NCI-H2171 treated with DMSO at 0.1 percent for 48 hours (cell line): ENCODE measurements around the gene RPL13A.

Experiments
- DNase-seq: peaks from one replicate; lab custom pipeline; 2025; lab: John Stamatoyannopoulos, UW

The RPL13A gene

DNA sequence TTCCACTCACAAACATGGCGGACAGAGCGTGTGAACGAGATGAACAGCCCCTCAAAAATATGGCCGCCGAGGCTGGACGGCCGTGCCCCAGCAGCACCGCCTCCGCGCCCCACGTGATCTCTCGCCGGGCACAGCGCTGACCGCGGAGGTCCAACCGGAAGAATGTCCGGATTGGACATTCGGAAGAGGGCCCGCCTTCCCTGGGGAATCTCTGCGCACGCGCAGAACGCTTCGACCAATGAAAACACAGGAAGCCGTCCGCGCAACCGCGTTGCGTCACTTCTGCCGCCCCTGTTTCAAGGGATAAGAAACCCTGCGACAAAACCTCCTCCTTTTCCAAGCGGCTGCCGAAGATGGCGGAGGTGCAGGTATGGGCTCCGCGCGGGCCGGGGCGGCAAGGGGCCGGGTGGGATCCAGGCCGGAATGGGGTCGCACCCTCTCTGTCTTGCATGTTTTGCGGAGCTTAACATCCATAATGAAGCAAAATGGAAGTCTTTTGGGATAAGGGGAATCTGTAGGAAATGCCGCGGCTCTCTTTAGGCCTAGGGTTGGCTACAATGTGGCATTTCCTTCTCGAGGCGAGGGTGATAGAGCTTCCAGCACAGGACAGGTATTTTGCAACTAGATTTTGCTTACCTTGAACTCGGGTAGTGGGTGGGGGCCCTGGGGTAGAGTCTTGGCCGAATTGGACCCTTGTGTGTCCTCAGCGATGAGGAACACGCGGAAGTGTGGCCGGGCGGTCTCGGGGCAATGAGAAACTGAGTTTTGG is at the start of gene RPL13A:
RPL13A (plus strand) TSS at position 332 of the 769 bp plus-strand sequence; CDS start at position 354, 22 bp downstream.
- DNase-seq = peak; percentile 98

DNA sequence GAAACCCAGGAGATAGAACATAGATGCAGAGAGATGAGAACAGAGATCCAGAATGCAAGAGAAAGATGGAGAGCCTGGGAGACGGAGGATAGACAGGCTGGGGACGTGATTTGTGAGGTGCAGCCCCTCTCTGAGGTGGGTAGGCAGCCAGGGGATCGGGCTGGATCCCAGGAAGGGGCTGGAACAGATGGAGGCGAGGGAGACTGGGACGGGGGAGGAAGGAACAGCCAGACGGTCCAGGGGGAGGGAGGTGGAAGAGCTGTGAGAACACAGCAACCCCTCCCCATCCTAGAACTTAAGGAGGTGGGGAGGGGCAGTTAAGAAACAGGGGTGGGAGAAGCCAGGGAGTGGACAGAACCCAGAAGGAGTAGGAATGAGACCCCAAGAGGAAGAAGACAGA is 49.1 kb upstream of the RPL13A start:
- peak; percentile 70 for DNase-seq

DNA sequence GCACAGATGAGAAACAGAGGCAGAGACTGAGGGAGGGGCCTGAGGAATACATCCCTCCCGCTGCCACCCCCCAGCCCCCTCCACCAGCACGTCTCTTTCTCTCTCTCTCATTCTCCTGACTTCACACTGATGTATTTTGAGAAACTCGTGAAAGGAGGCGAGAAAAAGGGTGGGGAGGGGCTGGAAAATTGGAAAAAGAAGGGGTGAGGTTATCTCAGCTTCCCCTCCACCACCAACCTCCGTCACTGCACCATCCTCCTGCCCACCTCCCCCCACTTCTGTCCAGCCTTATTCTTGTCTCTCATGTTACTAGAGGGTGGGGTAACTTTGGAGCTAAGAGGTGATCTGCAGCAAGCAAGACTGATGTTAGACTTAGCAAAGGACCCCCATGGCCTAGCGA is 47.6 kb upstream of the RPL13A start:
- no peak for DNase-seq

DNA sequence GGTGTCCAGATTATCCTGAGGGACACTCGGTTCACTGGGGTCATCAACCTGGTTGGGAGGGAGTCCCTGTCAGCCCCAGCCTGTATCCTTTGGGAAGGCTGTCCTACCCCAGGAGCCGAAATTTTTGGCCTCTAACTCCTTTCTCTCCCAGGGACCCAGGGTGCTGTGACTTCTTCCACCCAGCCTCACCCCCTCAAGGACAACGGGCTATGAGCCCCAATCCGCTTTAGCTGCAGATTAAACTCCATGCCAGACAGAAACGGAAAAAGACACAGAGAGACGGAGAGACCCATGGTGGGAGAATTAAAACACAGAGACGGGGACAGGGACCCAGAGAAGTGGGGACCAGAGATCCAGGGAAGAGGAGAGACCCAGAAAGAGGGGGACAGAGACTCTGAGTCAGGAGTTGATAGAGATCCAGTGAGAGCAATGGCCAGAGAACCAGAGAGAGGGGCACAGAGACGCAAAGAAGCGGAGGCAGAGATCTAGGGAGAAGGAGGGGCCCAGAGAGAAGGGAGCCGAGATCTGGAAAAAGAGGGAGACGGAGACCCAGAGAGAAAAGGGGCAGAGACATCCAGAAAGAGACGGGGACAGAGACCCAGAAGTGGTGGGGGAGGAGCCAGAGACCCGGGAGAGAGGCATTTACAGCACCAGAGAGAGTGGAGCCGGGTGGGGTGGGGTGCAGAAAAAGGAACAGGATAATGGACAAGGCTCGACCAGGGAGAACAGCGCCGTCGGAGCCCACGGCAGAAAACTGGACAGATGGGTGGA is 46.8 kb upstream of the RPL13A start:
- DNase-seq = no peak

DNA sequence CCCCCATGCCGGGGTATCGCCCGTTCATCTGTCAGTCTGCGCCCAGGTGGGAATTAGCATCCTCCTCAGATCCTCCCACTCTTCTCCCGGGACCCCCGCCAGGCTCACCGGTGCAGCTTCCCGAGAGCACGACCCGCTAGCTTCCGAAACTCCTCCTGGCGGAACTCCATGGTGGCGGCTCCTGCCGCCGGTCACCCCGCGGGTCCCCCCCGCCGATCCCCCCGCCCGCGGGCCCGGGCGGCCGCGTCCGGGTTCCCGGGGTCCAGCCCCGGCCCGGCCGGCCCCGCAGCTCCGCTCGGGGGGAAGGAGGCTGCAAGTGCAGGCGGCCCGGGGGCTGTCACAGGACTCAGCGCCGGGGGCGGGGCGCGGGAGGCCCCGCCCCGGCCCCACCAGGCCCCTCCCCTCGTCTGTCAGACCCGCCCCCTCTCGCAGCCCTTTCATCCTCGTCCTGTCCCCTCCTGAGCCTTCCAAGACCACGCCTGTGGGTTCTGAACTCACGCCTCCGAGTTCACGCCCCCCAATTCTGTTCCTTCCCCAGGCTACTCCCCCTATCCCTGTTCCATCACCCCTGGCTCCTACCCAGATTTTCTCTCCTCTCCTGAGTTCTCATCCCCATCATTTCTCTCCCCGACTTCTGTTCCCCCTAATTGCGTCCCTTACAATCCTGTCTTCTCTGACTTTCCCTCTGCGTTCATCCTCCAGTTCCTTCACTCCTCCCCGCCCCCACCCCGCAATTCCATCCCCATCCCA is 46.0 kb upstream of the RPL13A start, which contains the start of gene SLC17A7:
SLC17A7 (minus strand) TSS at position 318 of the 750 bp plus-strand sequence; CDS start at position 170, 148 bp downstream.
- DNase-seq = peak; percentile 84

DNA sequence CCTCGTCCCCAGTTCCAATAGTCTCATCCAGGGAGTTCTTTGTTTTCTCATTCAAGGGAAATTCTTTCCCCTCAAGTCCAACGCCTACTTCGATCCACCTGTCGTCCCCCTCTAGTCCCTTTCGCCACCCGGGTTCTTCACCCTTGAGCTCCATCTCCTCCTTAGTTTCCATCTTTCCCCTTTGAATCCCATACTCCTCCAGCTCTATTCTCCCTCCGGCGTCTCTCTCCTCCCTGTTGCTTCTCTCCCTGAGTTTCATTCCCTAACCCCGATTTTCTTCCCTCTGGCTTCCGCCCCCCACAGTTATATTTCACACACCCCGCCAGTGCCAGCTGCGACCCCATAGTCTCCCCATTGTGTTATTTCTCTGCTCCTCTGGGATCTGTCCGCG is 45.5 kb upstream of the RPL13A start:
- peak; percentile 69 for DNase-seq

DNA sequence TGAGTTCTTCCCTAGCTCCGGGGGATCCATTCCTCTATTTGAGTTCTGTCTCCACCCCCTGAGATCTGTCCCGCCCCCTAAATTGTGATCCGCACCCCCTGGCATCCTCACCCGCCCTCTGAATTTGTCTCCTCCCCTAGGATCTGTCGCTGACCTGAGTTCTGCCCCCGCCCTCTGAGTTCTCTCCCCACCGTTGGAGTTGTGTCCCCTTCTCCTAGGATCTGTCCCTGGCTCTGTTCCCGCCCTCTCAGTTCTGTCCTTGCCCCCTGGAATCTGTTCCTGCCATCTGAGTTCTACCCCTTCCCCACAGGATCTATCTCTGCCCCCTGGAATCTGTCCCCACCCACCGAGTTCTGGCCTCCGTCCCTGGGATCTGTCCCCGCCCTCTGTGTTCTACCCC is 45.1 kb upstream of the RPL13A start:
- DNase-seq = peak; percentile 94

DNA sequence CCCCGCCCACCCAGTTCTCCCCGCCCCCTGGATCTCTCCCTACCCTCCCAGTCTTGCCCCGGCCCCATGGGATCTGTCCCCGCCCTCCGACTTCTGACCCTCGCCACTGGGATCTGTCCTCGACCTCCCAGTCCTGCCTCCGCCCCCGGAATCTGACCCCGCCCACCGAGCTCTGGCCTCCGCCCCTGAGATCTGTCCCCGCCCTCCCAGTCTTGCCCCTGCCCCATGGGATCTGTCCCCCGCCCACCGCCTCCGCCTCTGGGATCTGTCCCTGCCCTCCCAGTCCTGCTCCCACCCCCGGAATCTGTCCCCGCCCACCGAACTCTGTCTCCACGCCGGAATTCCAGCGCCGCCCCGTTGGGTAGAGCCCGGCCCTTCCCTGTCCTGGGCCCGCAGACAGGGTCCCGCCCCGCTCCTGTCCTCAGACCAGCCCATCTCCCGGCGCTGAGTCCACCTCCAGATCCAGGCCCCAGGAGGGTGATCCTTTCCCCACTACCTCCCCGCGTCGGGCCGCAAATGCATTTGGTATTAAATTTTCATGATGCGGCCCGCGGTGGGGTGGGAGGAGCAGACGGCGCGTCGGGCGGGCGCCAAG is 44.5 kb upstream of the RPL13A start:
- DNase-seq = peak; percentile 95

DNA sequence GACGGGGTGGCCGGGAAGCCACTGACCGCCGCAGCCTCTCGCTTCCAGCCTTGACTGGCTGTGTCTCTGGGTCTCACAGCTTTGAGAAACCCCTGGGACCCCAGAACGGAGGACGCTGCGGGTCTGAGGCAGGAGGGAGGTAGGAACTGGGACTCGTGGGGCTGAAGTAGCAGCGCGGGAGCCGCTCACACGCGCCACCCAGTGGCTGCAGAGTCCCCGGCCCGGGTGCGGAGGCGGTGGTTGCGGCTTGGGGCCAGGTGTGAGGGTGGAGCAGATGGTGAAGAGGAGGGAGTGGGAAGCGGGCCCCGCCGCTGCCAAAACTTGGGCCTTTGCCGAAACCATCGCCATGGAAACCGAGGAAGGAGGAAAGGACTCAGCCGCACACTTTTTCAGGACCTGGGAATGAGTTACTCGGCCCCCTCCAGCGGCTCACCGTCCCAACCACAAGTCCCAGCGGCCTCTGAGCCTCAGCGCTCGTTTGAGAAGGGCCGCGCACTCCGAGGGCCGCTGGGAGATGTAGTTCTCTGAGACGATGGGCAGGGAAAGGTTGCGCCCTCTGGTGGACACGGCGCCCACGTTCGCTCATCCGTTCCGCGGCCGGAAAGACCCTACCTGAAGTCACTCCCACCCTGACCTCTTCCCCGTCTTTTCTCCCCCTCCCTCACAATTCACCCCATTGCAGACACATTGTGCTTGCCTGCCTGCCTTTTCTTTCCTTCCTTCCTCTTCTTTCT is 43.9 kb upstream of the RPL13A start:
- DNase-seq = peak; percentile 99

DNA sequence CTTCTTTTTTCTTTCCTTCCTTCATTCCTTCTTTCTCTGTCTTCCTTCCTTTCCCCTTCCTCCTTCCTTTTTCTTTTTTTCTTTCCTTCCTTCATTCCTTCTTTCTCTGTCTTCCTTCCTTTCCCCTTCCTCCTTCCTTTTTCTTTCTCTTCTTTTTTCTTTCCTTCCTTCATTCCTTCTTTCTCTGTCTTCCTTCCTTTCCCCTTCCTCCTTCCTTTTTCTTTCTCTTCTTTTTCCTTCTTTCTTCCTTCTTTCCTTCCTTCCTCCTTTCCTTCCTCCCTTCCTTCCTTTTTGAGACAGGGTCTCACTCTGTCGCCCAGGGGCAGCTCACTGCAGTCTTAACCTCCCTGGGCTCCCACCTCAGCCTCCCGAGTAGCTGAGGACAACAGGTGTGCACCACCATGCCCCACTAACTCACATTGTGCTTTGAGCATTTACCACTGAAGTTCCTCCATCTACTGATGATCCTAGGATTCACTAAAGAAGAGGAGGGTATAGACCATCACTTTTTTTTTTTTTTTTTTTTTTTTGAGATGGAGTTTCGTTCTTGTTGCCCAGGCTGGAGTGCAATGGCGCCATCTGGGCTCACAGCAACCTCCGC is 43.2 kb upstream of the RPL13A start:
- peak; percentile 27 for DNase-seq

DNA sequence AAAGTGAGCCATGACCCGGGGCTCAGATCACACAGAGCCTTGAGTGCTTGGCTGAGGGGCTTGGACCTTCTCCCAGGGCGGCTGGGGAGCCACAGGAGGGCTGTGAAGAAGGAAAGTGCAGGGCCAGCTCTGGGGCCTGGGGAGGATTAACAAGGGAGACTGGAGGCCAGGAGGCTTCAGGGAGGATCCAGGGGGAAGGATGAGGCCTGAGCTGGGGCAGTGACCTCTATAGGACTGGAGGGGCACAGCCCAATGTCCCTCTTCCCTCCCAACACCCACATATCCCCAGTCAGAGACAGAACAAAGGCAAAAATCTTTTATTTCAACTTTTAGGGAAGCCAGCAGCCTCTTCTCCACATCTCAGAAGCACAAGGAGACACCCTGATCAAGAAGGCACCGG is 41.4 kb upstream of the RPL13A start:
- no peak for DNase-seq

DNA sequence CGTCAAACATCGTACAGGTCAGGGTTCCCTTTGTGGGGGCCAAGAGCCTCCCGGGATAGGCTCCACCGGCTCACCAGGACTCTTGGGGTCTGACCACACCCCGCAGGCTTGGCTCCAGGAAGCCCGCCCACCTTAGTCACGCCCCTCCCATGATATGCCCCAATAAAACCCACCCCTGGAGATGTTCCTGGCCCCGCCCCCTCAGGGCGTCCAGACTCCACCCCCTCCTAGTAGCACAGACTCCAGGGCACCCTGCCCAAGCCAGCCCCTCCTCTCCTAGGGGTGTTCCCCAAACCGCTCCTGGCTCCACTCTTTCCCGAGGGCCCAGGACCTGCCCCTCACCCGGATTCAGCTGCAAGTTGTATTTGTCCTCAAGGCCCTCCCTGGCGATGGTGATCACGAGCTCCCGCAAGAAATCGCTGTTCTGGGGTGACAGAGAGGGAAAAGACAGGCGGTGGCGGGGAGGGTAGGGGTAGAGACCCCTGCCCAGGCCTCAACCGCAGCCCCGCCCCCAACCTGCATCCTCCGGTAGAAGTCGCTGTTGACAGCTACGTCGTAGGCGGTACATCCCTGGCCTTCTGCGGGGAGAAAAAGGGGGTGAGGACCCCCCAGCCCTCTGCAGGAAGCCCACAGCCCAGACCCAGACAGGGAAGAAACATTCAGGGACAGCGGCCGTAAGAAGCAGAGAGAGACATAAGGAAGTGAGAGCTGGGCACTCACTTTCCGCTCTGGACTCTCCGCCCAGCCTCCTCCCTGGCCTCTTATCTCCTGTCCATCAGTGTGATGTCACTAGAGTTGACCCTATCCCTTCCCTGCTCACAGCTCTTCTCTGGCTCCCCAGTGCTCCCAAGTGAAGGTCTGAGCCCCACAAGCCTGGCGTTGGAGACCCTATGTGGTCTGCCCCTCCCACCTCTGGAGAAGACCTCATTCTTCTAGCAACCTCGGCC is 39.6 kb upstream of the RPL13A start:
- no peak for DNase-seq

DNA sequence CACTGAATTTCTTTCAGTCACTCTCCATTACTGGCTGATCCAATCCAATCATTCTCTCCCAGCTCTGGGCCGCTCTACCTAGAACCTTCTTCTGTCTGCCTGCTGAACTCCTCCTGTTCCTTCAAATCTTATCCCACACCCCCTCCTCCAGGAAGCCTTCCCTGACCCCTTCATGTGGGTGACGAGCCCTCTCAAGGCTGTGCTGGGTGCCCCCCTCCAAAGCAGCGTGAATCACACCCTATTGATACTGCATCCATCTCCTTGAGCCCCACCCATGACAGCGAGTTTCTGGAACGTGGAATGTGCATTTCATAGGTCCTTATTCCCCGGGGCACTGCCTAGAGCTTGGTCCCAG is 39.0 kb upstream of the RPL13A start:
- DNase-seq = no peak

DNA sequence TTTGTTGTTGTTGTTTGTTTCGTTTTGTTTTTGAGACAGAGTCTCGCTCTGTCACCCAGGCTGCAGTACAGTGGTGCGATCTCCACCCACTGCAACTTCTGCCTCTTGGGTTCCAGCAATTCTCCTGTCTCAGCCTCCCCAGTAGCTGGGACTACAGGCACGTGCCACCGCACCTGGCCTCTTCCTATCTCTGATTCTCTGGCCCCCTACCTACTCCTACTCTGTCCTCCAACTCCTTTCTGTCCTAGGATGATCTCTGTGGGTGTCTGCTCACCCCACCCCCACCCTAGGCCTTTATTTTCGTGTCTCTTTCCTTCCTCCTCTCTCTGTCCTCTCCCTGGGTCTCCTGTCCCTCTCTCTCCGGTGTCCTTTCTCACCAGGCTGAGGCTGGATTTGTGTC is 37.0 kb upstream of the RPL13A start:
- DNase-seq = no peak

DNA sequence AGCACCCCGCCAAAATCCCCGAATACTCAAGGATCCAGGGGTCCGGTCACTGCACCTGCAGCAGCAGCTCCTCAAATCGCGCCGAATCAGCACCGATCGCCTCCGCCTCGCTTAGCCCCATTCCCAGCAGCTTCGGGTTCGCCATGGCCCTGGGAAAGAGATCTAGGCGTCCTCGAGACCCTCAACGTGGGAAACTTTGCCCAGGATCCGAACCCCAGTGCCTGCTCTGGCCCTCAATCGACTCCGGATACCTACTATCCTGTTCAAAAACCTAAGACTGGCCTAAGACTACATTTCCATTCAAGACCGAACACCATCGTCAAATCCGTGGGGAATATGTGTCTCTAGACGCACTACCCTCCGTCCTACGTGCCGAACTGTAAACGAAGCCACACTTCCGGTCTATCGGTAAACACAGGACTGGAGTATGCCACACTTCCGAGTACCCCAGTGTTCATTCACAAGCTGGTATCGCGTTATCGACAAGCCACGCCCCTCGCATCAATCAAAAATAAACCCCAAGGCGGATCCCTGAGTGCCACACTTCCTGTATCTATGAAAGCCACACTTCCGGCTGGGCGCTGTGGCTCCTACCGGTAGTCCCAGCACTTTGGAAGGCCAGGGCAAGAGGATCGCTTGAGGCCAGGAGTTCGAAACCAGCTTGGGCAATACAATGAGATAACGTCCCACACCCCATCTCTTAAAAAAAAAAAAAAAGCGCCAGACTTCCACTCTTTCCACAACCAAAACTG is 35.8 kb upstream of the RPL13A start, which contains the start of gene PIH1D1:
PIH1D1 (minus strand) TSS at position 385 of the 752 bp plus-strand sequence; CDS start at position 145, 240 bp downstream.
- DNase-seq = peak; percentile 100

DNA sequence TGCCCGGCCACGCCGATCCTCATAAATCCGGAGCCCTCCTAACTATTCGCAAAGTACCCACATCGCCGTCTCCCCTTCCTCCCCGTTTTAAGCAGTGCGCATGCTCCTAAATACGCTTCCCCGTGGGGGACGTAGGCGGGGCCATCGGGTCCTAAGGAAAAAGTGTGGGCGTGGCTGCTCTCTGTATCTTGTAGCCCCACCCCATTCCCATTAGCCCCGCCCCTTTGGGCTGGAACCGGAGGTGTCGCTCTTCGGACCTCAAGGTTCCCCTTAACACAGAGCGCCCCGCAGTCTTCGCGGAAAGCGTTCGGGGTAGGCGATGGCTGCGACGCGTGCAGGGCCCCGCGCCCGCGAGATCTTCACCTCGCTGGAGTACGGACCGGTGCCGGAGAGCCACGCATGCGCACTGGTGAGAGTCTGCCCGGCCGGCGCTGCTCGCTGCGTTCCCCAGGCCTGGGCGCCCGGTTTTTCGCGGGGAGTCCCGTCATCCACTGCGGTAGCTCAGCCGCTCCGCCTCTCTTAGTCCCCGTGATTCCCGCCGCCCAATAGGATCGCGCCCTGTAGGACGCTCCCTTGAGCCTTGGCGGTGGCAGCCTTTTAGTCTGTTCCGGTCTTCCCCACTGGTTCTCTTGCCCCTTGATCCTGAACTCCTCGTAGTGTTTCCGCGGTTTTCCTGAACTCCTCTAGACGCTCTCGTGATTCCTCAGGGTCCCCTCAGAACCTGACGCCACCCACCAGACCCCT is 34.2 kb upstream of the RPL13A start, which contains the start of gene ALDH16A1:
ALDH16A1 (plus strand) TSS at position 213 of the 744 bp plus-strand sequence; CDS start at position 320, 107 bp downstream.
- DNase-seq = peak; percentile 98

DNA sequence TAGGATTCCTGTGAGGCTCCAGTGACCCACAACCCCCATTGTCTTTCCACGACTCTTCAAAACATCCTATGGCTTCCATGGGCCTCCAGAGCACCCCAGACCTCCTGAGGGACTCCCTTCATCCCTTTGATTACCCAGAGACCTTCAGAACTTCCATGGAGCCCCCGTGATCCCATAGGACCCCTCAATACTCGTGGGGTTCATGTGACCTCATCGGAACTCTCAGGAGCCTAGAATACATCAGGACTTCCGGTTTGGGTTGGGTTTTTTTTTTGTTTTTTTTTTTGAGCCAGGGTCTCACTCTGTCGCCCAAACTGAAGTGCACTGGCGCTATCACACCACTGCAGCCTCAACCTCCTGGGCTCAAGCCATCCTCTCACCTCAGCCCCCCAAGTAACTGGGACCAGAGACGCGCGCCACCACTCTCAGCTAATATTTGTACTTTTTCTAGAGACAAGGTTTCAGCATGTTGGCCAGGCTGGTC is 33.6 kb upstream of the RPL13A start:
- DNase-seq = peak; percentile 64

DNA sequence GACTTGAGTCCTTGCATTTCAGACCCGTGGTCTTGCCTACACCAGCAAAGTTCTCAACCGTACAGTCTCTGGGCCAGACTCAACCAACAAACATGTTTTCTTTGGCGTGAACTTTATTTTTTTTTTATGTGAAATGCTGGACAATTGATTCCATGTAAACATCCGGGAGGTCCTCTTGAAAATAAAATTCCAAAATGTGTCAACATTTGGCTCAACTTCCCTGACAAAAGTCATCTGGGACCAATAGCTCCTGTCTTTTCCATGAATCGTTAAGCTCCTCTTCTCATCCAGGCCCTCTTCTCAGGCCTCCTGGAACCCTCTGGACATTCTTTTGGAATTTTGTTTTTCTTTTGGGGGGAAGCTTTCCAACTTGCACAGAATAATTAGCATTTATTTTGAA is 31.6 kb upstream of the RPL13A start:
- DNase-seq = no peak
